Stimulated activated naive CD4-positive, alpha-beta T cell (primary cell): ENCODE data around the gene PATE1.
"Not testable (repeated sequence)": the region's sequence is repeated elsewhere in the genome, so short reads cannot be mapped to it uniquely, and the experiment has no call there.

ENCODE experiments used
- DNase-seq, 6 experiments: peaks; one replicate each; lab custom pipeline; 2025; lab: John Stamatoyannopoulos, UW

PATE1 gene

DNA sequence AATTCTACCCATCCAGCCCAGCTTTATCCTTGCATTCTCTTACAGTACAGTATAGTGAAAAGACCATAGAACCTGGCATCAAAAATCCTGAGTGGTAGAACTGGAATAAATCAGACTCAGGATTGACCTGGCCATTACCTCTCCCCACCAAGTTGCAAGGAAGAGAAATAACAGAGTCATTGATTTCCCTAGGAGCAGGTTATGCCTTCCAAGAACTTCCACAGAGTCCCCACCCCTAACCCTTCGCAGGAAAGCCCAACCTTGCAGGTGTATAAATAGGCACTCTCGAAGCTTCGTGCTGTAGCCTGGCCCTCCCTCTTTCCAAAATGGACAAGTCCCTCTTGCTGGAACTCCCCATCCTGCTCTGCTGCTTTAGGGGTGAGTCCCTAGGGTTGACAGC, at the start of gene PATE1:
TSS of gene PATE1 (plus strand) at position 301 of the 400 bp plus-strand sequence. CDS start at position 327, 26 bp downstream.
- DNase-seq = no peak

- DNase-seq = no peak
Observed at GRCh38 chr11:125701018-125701610, 45.0 kb upstream of the PATE1 start.

DNA sequence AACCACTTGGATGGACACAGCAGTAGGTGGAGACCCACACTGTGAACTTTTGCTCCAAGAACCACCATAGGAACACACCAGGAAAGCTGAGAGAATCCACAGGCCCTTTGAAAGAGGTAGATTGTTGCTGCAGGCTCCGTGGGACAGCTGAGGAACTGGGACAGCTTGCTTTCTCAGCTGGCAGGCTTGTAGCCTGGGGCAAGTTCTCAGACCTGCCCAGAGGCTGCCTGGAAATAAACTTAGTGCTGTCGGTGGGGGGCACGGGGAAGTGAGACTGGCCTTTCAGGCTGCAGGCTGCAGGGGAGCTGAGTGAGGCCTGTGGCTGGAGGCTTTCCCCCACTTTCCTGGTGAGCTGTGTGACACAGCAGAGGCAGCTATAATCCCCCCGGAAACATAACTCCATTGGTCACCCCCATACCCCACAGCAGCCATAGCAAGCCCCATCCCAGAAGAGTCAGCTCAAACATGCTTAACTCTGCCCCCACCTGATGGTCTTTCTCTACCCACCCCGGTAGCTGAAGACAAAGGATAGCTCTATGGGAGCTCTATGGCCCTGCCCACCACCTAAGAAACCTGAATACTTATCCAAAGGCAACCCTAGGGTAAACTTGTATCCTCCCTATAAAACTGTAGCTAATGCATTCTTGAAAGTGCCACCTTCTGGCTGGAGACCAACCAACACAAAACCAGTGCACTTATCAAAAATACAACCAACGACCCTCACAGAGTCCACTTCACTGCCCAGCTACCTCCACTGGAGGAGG, 44.0 kb upstream of the PATE1 start:
- DNase-seq = no peak

- DNase-seq = not testable (repeated sequence)
Observed at GRCh38 chr11:125704686-125705085, 41.4 kb upstream of the PATE1 start.

- DNase-seq = no peak
Observed at GRCh38 chr11:125720781-125721180, 25.3 kb upstream of the PATE1 start.

DNA sequence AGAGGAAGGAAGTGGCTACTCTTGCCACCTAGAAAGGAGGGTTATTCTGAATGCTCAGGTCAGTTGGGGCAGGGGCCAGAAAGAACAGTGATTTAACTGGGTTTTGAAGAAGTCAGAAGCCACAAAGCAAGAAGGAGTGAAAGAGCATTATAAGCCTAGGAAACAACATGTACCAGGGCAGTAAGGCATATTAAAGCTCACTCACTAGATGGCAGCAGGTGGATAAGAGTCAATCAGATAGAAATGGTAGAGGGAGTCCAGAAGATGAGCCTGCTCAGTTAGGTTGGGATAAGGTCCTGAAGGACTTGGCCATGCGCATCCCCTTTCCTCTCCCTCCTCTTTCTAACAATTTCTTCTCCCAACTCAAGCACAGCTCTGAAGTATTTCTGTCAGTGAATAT, 22.0 kb upstream of the PATE1 start:
- DNase-seq = peak in 1 of 6 experiments; percentile 36

GRCh38 chr11:125728969-125729368, 17.1 kb upstream of the PATE1 start:
- no peak for DNase-seq

- DNase-seq = no peak
Observed at GRCh38 chr11:125740617-125741016, 5.5 kb upstream of the PATE1 start.

DNA sequence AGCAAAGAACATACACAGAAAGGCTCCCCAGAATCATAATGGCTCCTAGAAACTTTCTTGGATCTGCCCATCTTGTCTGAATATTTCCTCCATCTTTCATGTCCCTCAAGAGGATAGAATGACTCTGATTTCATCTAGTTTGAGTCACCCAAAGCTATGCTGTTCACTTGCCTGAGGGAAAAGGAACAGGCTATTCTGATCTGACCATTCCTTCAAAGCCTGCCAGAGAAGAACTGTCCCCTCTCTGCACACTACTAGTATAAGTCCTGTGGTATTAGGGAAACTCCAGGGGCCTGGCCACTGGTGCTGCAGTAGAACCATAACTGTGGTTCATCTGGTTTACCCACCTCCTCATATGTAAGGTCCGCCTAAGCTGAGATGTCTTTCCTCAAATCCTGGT, 2.4 kb upstream of the PATE1 start:
- DNase-seq = no peak

DNA sequence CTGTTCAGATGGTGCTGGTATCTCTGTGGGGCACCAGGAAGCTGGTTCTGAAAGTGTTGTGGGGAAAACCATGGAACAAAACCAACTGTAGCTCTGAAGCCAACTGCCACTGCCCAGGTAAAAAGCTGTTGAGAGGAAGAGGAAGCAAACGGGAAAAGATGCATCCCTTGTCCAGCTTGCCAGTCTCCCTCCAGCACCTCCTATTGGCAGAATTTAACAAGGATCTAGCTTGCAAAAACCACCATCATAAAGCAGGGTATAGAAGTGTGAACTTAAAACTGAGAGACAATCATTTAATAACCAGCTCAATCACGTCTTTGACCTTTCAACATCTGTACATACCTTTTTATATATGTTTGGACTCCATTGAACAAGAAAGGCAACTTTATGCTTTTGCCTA, 4.5 kb downstream of the PATE1 start:
- no peak for DNase-seq

GRCh38 chr11:125756050-125756449, 10.0 kb downstream of the PATE1 start:
- no peak for DNase-seq

DNA sequence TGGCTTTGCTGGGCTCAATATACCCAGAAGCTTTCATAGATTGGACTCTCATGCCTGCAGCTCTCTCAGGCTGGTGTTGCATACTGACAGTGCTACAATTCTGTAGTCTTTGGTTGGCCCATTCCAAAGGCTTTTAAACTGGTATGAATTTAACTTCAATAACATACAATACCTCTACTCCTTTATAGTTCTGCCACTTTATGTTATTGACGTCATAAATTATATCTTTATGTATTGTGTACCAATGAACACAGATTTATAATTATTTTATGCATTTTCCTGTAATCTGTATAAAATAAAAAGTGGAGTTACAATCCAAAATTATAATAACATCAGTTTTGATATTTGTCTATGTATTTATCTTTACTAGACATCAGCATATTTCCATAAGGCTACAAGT, 16.4 kb downstream of the PATE1 start:
- no peak for DNase-seq

DNA sequence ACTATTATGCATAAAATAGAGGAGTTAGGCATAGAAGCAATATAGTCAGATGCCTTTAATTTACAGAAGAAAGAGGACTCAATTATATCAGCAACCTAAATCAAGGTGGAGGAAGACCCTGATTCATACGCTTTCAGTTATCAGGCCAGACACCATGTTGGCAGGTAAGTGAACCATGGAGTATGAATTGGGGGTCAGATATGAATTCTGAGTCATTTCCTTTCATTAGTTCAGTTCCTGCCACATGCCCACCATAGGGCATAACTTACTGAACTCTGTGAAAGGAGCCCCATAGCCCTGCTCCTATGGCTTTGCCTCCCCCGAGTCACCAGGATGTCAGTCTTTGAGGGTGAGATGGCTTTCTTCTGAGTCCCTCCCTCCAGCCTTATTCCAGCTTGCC, 17.4 kb downstream of the PATE1 start:
- DNase-seq = no peak

DNA sequence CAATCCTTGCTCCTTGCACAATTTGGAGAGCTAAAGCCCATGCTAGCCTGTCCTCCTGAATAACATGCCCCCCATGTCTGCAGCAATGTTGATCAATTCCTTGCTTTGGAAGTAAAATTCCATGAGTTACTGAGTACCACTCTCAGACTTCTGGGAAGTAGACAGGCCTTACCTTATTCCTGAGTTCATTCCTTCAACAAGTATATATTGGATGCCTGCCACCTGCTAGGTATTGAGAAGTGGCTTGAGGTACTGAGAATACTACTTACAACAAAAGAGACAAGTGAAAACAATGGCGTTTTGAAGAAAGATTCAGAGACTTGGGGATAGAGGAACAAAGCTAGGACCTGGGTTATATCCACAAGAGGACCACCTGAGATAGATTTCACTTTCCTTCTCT, 20.2 kb downstream of the PATE1 start:
- DNase-seq = no peak

DNA sequence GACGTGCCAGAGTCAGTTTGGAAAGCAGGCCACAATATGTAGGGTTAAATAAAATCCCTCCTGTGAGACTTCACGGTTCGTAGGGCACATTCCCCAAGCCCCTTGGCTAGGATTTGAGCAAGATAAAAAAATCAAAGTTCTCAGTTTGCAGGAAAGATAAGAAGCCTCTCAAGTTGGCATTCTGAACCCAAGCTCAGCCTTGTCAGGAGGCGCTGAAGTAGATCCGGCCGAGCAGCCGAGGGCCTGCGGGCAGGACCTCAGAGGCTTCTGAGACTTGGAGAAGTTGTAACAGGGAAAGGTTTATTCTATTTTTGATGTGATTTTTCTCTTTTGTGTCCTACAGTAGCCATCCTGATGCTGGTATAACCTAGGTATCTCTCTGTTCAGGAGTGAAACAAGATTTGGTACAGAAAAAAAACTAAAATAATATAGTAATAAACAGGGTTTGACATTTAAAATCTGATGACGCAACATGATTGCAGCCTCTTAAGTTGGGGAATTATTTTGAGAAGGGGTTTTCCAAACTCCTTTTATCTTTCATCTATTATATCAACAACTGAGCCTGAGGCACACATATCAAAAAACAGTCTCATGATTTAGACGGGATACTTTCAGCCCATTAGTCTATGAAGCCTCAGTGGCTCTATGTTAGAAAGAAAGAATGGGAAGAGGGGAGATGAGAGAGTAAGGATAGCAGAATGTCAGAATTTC, 22.4 kb downstream of the PATE1 start:
- DNase-seq = peak in 1 of 6 experiments; percentile 28

GRCh38 chr11:125770583-125770982, 24.5 kb downstream of the PATE1 start:
- DNase-seq = no peak

DNA sequence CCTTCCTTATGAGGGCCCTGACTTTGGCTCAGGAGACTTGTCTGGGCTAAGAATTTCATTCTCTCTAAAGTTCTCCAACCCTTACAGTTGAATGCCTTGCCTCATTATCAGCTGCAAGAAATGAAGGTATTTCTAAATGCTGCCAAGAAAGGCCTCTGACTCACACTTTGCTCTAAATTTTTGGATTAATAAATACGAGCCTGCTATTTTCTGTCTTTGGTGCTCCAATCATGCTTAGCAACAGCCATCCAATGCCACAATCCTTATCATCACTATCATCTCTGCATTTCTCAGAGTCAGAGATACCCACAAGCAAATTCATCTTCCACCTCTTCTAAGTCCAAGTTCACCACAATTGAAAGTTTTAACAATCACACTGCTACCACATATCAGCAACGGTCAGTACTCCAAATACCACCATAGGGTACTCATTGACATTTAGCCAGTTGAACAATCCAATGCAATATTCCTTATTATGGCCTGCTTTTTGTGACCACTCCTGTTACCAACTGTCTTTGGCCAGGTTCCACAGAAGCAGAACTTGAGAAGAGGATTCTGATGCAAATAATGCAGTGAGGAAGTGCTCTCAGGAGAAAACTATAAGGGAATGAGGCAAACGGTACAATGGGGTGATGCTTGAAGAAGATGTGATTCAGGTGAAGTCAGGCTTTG, 26.9 kb downstream of the PATE1 start:
- no peak for DNase-seq

DNA sequence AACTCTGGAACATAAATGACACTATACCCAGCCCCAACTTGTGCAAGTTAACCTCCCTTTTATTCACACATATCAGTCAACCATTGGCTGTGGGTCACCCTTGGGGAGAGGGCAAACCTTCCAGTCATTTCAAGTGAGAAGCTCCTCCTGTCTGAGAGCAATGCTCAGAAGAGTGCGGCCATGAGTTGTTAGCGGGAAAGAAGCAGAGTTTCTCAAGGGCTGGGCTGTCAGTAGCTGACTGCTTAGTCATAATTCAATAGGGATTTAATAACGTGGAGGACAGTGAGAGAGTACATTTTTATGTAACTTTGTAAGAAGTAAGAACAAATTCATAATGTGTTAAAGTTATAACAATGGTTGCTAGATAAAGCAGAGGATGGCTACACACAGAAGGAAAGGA, 27.4 kb downstream of the PATE1 start:
- no peak for DNase-seq

- DNase-seq = peak in 1 of 6 experiments; percentile 11
Observed at GRCh38 chr11:125777309-125777708, 31.2 kb downstream of the PATE1 start.

- DNase-seq = no peak
Observed at GRCh38 chr11:125778728-125779127, 32.6 kb downstream of the PATE1 start, which contains the start of gene PATE2. Gene PATE2, minus strand, starts transcription at chr11:125778828. Its CDS starts 55 bp downstream, at chr11:125778773.

DNA sequence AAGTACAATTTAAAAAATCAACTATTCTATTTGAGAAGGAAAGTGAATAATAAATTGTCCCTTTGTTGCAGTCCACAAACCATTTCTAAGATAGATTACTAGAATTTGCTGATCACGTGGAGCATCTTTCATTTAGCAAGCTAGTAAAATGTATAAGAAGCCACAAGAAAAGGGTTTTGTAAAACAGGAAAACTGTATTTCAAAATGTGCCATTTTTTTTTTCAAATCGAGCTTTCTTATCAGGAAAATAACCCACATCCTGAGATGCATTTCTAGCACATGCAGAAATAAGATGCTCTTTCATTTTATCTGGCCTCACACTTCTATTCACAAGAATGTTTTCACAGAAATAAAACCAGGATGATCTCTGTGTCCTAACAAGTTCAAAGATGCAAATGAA, 38.6 kb downstream of the PATE1 start:
- peak in 1 of 6 experiments; percentile 20 for DNase-seq

DNA sequence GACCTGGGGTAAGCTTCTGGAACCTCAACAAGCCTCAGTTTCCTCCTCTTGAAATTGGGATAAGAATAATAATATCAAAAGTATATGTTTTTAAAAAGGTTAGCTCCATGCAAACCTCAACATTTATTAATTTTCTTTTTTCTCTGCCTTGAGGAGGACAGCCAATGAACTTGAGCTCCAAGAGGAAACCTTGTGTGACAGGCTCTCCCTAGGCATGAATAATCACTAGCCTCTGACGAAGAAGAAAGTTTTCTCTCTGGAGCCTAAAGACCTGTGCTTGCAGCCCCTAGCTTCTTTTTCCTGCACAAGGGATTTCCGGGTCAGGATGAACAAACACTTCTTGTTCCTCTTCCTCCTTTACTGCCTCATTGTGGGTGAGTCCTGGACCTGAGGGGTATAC, 41.7 kb downstream of the PATE1 start, which contains the start of gene PATE3:
TSS of gene PATE3 (plus strand) at position 301 of the 400 bp plus-strand sequence. CDS start at position 326, 25 bp downstream.
- no peak for DNase-seq
